ENCODE results near the gene SPTLC2.

GRCh38 chr14:77505031-77505430 lies 111.4 kb downstream of the SPTLC2 start:
- TF ChIP-seq, protein P1, sequence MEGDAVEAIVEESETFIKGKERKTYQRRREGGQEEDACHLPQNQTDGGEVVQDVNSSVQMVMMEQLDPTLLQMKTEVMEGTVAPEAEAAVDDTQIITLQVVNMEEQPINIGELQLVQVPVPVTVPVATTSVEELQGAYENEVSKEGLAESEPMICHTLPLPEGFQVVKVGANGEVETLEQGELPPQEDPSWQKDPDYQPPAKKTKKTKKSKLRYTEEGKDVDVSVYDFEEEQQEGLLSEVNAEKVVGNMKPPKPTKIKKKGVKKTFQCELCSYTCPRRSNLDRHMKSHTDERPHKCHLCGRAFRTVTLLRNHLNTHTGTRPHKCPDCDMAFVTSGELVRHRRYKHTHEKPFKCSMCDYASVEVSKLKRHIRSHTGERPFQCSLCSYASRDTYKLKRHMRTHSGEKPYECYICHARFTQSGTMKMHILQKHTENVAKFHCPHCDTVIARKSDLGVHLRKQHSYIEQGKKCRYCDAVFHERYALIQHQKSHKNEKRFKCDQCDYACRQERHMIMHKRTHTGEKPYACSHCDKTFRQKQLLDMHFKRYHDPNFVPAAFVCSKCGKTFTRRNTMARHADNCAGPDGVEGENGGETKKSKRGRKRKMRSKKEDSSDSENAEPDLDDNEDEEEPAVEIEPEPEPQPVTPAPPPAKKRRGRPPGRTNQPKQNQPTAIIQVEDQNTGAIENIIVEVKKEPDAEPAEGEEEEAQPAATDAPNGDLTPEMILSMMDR (conservative IDR thresholded peaks at IDR 0.05; ENCODE audit: low read length): no peak
- TF ChIP-seq EZH2phosphoT487 (IDR thresholded peaks at IDR 0.05; ENCODE audit: borderline replicate concordance): no peak
